HEK293 (cell line): ENCODE measurements around the gene TCAP.
A peak's percentile ranks its signal among the peaks of the same experiment; 100 is the strongest.

ENCODE experiments used
- FEZF1 ChIP-seq: fragments of 450-650 bp; formaldehyde crosslinking; IDR thresholded peaks from 2 replicates; pipeline ENCODE4 v1.5.1; 2016; ENCODE audit warnings: missing biosample characterization, missing genetic modification characterization
- PRDM10 ChIP-seq: fragments of 450-650 bp; formaldehyde crosslinking; IDR thresholded peaks from 2 replicates; pipeline ENCODE4 v1.5.1; 2016; ENCODE audit warnings: missing biosample characterization, missing genetic modification characterization
- TRIM28 ChIP-seq: IDR thresholded peaks from 2 replicates; pipeline ENCODE4 v1.6.1; 2011; ENCODE audit warnings: low read length, control low read depth, borderline replicate concordance
- ZIC2 ChIP-seq: fragments of 450-650 bp; formaldehyde crosslinking; IDR thresholded peaks from 2 replicates; pipeline ENCODE4 v1.5.1; 2016; ENCODE audit warnings: missing biosample characterization, missing genetic modification characterization
- ZNF10 ChIP-seq: fragments of 450-650 bp; formaldehyde crosslinking; IDR thresholded peaks from 2 replicates; pipeline ENCODE4 v1.5.1; 2017; ENCODE audit warnings: missing biosample characterization, missing genetic modification characterization
- ZNF133 ChIP-seq: fragments of 450-650 bp; formaldehyde crosslinking; IDR thresholded peaks from 2 replicates; pipeline ENCODE4 v1.5.1; 2016; ENCODE audit warnings: missing biosample characterization, missing genetic modification characterization
- ZNF157 ChIP-seq: fragments of 450-650 bp; formaldehyde crosslinking; IDR thresholded peaks from 2 replicates; pipeline ENCODE4 v1.5.1; 2016; ENCODE audit warnings: missing biosample characterization, missing genetic modification characterization
- ZNF221 ChIP-seq: fragments of 450-650 bp; formaldehyde crosslinking; IDR thresholded peaks from 2 replicates; pipeline ENCODE4 v1.5.1; 2017; ENCODE audit warnings: missing biosample characterization, missing genetic modification characterization, borderline replicate concordance
- ZNF394 ChIP-seq: fragments of 450-650 bp; formaldehyde crosslinking; IDR thresholded peaks from 2 replicates; pipeline ENCODE4 v1.5.1; 2016; ENCODE audit warnings: missing biosample characterization, missing genetic modification characterization, mild to moderate bottlenecking, moderate library complexity, borderline replicate concordance
- ZNF423 ChIP-seq: fragments of 450-650 bp; formaldehyde crosslinking; IDR thresholded peaks from 2 replicates; pipeline ENCODE4 v1.5.1; 2016; ENCODE audit warnings: missing biosample characterization, missing genetic modification characterization
- ZNF473 ChIP-seq: fragments of 450-650 bp; formaldehyde crosslinking; IDR thresholded peaks from 2 replicates; pipeline ENCODE4 v1.5.1; 2017; ENCODE audit warnings: missing biosample characterization, missing genetic modification characterization
- ZNF76 ChIP-seq: fragments of 450-650 bp; formaldehyde crosslinking; IDR thresholded peaks from 2 replicates; pipeline ENCODE4; 2016; ENCODE audit warnings: low read depth, missing biosample characterization, missing genetic modification characterization, borderline replicate concordance
- ZNF785 ChIP-seq: fragments of 450-650 bp; formaldehyde crosslinking; IDR thresholded peaks from 2 replicates; pipeline ENCODE4 v1.5.1; 2016; ENCODE audit warnings: missing biosample characterization, missing genetic modification characterization
- TF ChIP-seq, protein P1 (sequence below): fragments of 450-650 bp; formaldehyde crosslinking; conservative IDR thresholded peaks from 2 replicates; pipeline ENCODE4 v1.5.1; 2016; ENCODE audit warnings: low read depth, missing biosample characterization, missing genetic modification characterization
- TF ChIP-seq, protein P2 (sequence below): fragments of 450-650 bp; formaldehyde crosslinking; IDR thresholded peaks from 2 replicates; pipeline ENCODE4 v1.5.1; 2016; ENCODE audit warnings: missing biosample characterization, missing genetic modification characterization
- TF ChIP-seq, protein P3 (sequence below): fragments of 450-650 bp; formaldehyde crosslinking; IDR thresholded peaks from 2 replicates; pipeline ENCODE4; 2016; ENCODE audit warnings: missing biosample characterization, missing genetic modification characterization
- TF ChIP-seq, protein P4 (sequence below): fragments of 450-650 bp; formaldehyde crosslinking; IDR thresholded peaks from 2 replicates; pipeline ENCODE4 v1.5.1; 2016; ENCODE audit warnings: missing biosample characterization, missing genetic modification characterization
- TF ChIP-seq, protein P5 (sequence below): fragments of 450-650 bp; formaldehyde crosslinking; IDR thresholded peaks from 2 replicates; pipeline ENCODE4 v1.5.1; 2016; ENCODE audit warnings: missing biosample characterization, missing genetic modification characterization

Gene TCAP

GRCh38 chr17:39687546-39688474 lies 22.7 kb downstream of the TCAP start, which contains the start of gene PGAP3 (continued):
- TF ChIP-seq, protein P1, sequence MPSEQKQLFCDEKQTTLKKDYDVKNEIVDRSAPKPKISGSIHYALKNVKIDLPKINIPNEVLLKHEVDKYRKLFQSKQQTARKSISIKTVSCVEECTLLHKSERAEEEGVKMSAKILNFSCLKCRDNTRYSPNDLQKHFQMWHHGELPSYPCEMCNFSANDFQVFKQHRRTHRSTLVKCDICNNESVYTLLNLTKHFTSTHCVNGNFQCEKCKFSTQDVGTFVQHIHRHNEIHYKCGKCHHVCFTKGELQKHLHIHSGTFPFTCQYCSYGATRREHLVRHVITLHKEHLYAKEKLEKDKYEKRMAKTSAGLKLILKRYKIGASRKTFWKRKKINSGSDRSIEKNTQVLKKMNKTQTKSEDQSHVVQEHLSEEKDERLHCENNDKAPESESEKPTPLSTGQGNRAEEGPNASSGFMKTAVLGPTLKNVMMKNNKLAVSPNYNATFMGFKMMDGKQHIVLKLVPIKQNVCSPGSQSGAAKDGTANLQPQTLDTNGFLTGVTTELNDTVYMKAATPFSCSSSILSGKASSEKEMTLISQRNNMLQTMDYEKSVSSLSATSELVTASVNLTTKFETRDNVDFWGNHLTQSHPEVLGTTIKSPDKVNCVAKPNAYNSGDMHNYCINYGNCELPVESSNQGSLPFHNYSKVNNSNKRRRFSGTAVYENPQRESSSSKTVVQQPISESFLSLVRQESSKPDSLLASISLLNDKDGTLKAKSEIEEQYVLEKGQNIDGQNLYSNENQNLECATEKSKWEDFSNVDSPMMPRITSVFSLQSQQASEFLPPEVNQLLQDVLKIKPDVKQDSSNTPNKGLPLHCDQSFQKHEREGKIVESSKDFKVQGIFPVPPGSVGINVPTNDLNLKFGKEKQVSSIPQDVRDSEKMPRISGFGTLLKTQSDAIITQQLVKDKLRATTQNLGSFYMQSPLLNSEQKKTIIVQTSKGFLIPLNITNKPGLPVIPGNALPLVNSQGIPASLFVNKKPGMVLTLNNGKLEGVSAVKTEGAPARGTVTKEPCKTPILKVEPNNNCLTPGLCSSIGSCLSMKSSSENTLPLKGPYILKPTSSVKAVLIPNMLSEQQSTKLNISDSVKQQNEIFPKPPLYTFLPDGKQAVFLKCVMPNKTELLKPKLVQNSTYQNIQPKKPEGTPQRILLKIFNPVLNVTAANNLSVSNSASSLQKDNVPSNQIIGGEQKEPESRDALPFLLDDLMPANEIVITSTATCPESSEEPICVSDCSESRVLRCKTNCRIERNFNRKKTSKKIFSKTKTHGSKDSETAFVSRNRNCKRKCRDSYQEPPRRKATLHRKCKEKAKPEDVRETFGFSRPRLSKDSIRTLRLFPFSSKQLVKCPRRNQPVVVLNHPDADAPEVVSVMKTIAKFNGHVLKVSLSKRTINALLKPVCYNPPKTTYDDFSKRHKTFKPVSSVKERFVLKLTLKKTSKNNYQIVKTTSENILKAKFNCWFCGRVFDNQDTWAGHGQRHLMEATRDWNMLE: peak; percentile 100
- TF ChIP-seq FEZF1: no peak
- TF ChIP-seq, protein P2, sequence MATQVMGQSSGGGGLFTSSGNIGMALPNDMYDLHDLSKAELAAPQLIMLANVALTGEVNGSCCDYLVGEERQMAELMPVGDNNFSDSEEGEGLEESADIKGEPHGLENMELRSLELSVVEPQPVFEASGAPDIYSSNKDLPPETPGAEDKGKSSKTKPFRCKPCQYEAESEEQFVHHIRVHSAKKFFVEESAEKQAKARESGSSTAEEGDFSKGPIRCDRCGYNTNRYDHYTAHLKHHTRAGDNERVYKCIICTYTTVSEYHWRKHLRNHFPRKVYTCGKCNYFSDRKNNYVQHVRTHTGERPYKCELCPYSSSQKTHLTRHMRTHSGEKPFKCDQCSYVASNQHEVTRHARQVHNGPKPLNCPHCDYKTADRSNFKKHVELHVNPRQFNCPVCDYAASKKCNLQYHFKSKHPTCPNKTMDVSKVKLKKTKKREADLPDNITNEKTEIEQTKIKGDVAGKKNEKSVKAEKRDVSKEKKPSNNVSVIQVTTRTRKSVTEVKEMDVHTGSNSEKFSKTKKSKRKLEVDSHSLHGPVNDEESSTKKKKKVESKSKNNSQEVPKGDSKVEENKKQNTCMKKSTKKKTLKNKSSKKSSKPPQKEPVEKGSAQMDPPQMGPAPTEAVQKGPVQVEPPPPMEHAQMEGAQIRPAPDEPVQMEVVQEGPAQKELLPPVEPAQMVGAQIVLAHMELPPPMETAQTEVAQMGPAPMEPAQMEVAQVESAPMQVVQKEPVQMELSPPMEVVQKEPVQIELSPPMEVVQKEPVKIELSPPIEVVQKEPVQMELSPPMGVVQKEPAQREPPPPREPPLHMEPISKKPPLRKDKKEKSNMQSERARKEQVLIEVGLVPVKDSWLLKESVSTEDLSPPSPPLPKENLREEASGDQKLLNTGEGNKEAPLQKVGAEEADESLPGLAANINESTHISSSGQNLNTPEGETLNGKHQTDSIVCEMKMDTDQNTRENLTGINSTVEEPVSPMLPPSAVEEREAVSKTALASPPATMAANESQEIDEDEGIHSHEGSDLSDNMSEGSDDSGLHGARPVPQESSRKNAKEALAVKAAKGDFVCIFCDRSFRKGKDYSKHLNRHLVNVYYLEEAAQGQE: 0 out of 2 replicates have a peak, but pooled peaks have one; percentile 35
- peak; percentile 62 for TF ChIP-seq PRDM10 (tag by site-specific recombination)
- no peak for TF ChIP-seq ZNF423 (tag by site-specific recombination)
- no peak for TF ChIP-seq ZNF10 (tag by site-specific recombination)
- TF ChIP-seq, protein P3, sequence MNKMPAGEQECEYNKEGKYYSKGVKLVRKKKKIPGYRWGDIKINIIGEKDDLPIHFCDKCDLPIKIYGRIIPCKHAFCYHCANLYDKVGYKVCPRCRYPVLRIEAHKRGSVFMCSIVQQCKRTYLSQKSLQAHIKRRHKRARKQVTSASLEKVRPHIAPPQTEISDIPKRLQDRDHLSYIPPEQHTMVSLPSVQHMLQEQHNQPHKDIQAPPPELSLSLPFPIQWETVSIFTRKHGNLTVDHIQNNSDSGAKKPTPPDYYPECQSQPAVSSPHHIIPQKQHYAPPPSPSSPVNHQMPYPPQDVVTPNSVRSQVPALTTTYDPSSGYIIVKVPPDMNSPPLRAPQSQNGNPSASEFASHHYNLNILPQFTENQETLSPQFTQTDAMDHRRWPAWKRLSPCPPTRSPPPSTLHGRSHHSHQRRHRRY (tag by site-specific recombination): no peak
- no peak for TF ChIP-seq ZNF157 (tag by site-specific recombination)
- TF ChIP-seq, protein P4, sequence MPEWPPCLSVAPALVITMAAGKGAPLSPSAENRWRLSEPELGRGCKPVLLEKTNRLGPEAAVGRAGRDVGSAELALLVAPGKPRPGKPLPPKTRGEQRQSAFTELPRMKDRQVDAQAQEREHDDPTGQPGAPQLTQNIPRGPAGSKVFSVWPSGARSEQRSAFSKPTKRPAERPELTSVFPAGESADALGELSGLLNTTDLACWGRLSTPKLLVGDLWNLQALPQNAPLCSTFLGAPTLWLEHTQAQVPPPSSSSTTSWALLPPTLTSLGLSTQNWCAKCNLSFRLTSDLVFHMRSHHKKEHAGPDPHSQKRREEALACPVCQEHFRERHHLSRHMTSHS (tag by site-specific recombination): no peak
- TF ChIP-seq ZNF785 (tag by site-specific recombination): no peak
- no peak for TF ChIP-seq ZNF473 (tag by site-specific recombination)
- no peak; the same call in 1 of the 2 replicates for TF ChIP-seq ZNF76 (tag by site-specific recombination)
- TF ChIP-seq, protein P5, sequence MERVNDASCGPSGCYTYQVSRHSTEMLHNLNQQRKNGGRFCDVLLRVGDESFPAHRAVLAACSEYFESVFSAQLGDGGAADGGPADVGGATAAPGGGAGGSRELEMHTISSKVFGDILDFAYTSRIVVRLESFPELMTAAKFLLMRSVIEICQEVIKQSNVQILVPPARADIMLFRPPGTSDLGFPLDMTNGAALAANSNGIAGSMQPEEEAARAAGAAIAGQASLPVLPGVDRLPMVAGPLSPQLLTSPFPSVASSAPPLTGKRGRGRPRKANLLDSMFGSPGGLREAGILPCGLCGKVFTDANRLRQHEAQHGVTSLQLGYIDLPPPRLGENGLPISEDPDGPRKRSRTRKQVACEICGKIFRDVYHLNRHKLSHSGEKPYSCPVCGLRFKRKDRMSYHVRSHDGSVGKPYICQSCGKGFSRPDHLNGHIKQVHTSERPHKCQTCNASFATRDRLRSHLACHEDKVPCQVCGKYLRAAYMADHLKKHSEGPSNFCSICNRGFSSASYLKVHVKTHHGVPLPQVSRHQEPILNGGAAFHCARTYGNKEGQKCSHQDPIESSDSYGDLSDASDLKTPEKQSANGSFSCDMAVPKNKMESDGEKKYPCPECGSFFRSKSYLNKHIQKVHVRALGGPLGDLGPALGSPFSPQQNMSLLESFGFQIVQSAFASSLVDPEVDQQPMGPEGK (tag by site-specific recombination): peak; percentile 69; the same call in 1 of the 2 replicates
- peak; percentile 47 for TF ChIP-seq ZIC2 (tag by site-specific recombination)
- no peak for TF ChIP-seq TRIM28
- TF ChIP-seq ZNF133 (tag by site-specific recombination): no peak
- no peak for TF ChIP-seq ZNF221
- TF ChIP-seq ZNF394: no peak; the same call in 1 of the 2 replicates
